Natural killer cell (primary cell): ENCODE data around the gene DDB1. TPM values are rescaled to one million over a fixed set of nuclear protein-coding genes. Genes with fewer than 3 reads are reported as not detected.

Experiments used
- ATAC-seq, 3 donors: fragments of 150-1000 bp in 2 of 3; fragments of 200-7000 bp in 1 of 3; cut with Tn5 transposase; 1 replicate in 1 of 3; 2 replicates in 2 of 3; pipeline ENCODE4 v1.10.0; 2021; ENCODE audit warnings: mild to moderate bottlenecking in 2 of 3, moderate library complexity in 2 of 3
- DNase-seq, 2 donors: peaks; one replicate each; pipeline versions ENCODE4 v3.0.0 to v3.0.0-alpha.2; 2013 to 2021; ENCODE audit warnings: mixed read lengths in 1 of 2
- H3K27ac ChIP-seq: one replicate; pipeline ENCODE4 v1.5.1; 2013; ENCODE audit warnings: mild to moderate bottlenecking, low read length
- H3K27me3 ChIP-seq: one replicate; pipeline ENCODE4 v1.6.1; 2013; ENCODE audit warnings: low read length; ENCODE audit not compliant: control insufficient read depth, insufficient read depth
- H3K36me3 ChIP-seq: one replicate; pipeline ENCODE4 v1.6.1; 2013; ENCODE audit warnings: low read length; ENCODE audit not compliant: control insufficient read depth, insufficient read depth
- H3K4me1 ChIP-seq: one replicate; pipeline ENCODE4 v1.6.1; 2013; ENCODE audit warnings: low read length; ENCODE audit not compliant: control insufficient read depth, insufficient read depth
- H3K4me3 ChIP-seq: one replicate; pipeline ENCODE4 v1.5.1; 2013; ENCODE audit warnings: low read length
- H3K9me3 ChIP-seq: one replicate; pipeline ENCODE4 v1.6.1; 2013; ENCODE audit warnings: low read length; ENCODE audit not compliant: control insufficient read depth, insufficient read depth
- H3K27ac Mint-ChIP-seq, 2 donors: one replicate each; pipeline ENCODE4 v1.8.0; 2022; ENCODE audit warnings: mild to moderate bottlenecking in 2 of 2, mixed read lengths in 2 of 2, moderate library complexity in 1 of 2
- H3K27me3 Mint-ChIP-seq, 2 donors: one replicate each; pipeline ENCODE4 v1.8.0; 2022; ENCODE audit warnings: low read depth in 2 of 2, mixed read lengths in 2 of 2
- H3K36me3 Mint-ChIP-seq: one replicate; pipeline ENCODE4 v1.8.0; 2022; ENCODE audit warnings: mixed read lengths
- H3K4me1 Mint-ChIP-seq, 2 donors: one replicate each; pipeline ENCODE4 v1.8.0; 2022; ENCODE audit warnings: mixed read lengths in 2 of 2
- H3K4me3 Mint-ChIP-seq: one replicate; pipeline ENCODE4 v1.8.0; 2022; ENCODE audit warnings: mild to moderate bottlenecking, moderate library complexity, mixed read lengths
- H3K9me3 Mint-ChIP-seq, 2 donors: one replicate each; pipeline ENCODE4 v1.8.0; 2022; ENCODE audit warnings: mixed read lengths in 2 of 2
- CTCF ChIP-seq: fragments of 200-600 bp; IDR thresholded peaks from one replicate; pipeline ENCODE4 v1.8.0; 2022; ENCODE audit warnings: antibody characterized with exemption
- WGBS: methylation state at CpG from one replicate; pipeline ENCODE4 v1.1.7; 2013; ENCODE audit warnings: missing lambda C conversion rate; ENCODE audit not compliant: insufficient coverage; 5-methylcytosine and 5-hydroxymethylcytosine counted together
- intact Hi-C: fragments of 100-400 bp; cut with micrococcal nuclease; formaldehyde crosslinking; loops from one replicate; pipeline ENCODE4 v1.14.2; 2022
- total RNA-seq, 4 donors: library from RNA; stranded (reverse); fragments of 120-200 nt in 1 of 4; gene quantifications; one replicate each; pipeline versions ENCODE4 v1.2.3 to v1.2.4, GENCODE V29; 2013 to 2022

DDB1 gene
- total RNA-seq, 3 donors from 2014 or later (not counting 1 experiment from before 2014, with no cell fraction given): 170 to 233 (median 229) TPM

- no peaks in the 10 kb centered on the region for H3K9me3 ChIP-seq
- peaks cover 31% of the 10 kb centered on the region for H3K36me3 ChIP-seq
- no peak for ATAC-seq
- 81% methylated on average over 1 of the region's 1 CpG for WGBS
- peaks cover 32% of the 10 kb centered on the region for H3K4me1 ChIP-seq
- TF ChIP-seq CTCF: no peak
- no peak overlapping the region for H3K4me3 ChIP-seq
- H3K27me3 ChIP-seq: peaks cover 9% of the 10 kb centered on the region
- DNase-seq: no peak
- H3K36me3 Mint-ChIP-seq: peaks cover 14% of the 10 kb centered on the region
- H3K4me1 Mint-ChIP-seq: peaks cover 32 to 39% of the 10 kb centered on the region in 2 donors
- no peaks in the 10 kb centered on the region for H3K9me3 Mint-ChIP-seq
- no peak overlapping the region for H3K27ac ChIP-seq
- H3K27me3 Mint-ChIP-seq: peaks cover 0 to 12% of the 10 kb centered on the region in 2 donors
- peak overlapping the region; percentile 1 to 7 for H3K27ac Mint-ChIP-seq
- peak overlapping the region; percentile 2 for H3K4me3 Mint-ChIP-seq
- intact Hi-C loops: no loop called here
Measured at GRCh38 chr11:61297341-61297740, 35.6 kb downstream of the DDB1 start.

GRCh38 chr11:61295596-61295926 is 37.3 kb downstream of the DDB1 start:
- Mint-ChIP-seq H3K4me3 (no peak overlapping the region), H3K27me3 (peaks cover 0 to 15% of the 10 kb centered on the region in 2 donors), H3K36me3 (no peaks in the 10 kb centered on the region), H3K9me3 (no peaks in the 10 kb centered on the region), H3K27ac (no peak overlapping the region), H3K4me1 (peaks cover 32 to 39% of the 10 kb centered on the region in 2 donors)
- H3K9me3 ChIP-seq: no peaks in the 10 kb centered on the region
- no peak for TF ChIP-seq CTCF
- 47% methylated on average over 12 of the region's 12 CpGs for WGBS
- no peak overlapping the region for H3K4me3 ChIP-seq
- DNase-seq (no peak), ATAC-seq (no peak)
- no peak overlapping the region for H3K27ac ChIP-seq
- peaks cover 32% of the 10 kb centered on the region for H3K4me1 ChIP-seq
- H3K27me3 ChIP-seq: peaks cover 9% of the 10 kb centered on the region
- peaks cover 13% of the 10 kb centered on the region for H3K36me3 ChIP-seq
- intact Hi-C loops: no loop called here

GRCh38 chr11:61294717-61295595 is 37.9 kb downstream of the DDB1 start, which contains the start of gene VWCE:
TSS of gene VWCE (minus strand) at chr11:61295316. CDS start at chr11:61295037, 279 bp downstream.
- Histone ChIP-seq H3K4me1 (peaks cover 32% of the 10 kb centered on the region), H3K4me3 (peak within 1 kb of the TSS; percentile 38), H3K9me3 (no peaks in the 10 kb centered on the region), H3K27ac (no peak within 1 kb of the TSS), H3K27me3 (peaks cover 9% of the 10 kb centered on the region), H3K36me3 (peaks cover 7% of the 10 kb centered on the region)
- H3K4me3 Mint-ChIP-seq: peak within 1 kb of the TSS; percentile 81
- peaks cover 32 to 39% of the 10 kb centered on the region in 2 donors for H3K4me1 Mint-ChIP-seq
- WGBS: under 1% methylated on average over 97 of the region's 97 CpGs
- no peaks in the 10 kb centered on the region for H3K9me3 Mint-ChIP-seq
- peak; percentile 82 to 89 (median 84) for ATAC-seq
- peaks cover 0 to 15% of the 10 kb centered on the region in 2 donors for H3K27me3 Mint-ChIP-seq
- TF ChIP-seq CTCF: no peak
- no peaks in the 10 kb centered on the region for H3K36me3 Mint-ChIP-seq
- no peak within 1 kb of the TSS for H3K27ac Mint-ChIP-seq
- intact Hi-C loops: no loop called here
- DNase-seq: peak; percentile 37 to 75
